HuH-7.5 (cell line): ENCODE measurements around the gene U2AF1.
"Not testable (repeated sequence)": the region's sequence is repeated elsewhere in the genome, so short reads cannot be mapped to it uniquely, and the experiment has no call there.

Experiments
- DNase-seq: peaks from one replicate; pipeline ENCODE4 v3.0.0; 2011; ENCODE audit warnings: low spot score

U2AF1 gene

GRCh38 chr21:43106965-43107793 lies at the start of gene U2AF1:
TSS of gene U2AF1 (minus strand) at chr21:43107570. CDS start at chr21:43107494, 76 bp downstream.
- DNase-seq = not testable (repeated sequence)

- DNase-seq = not testable (repeated sequence)
Observed at GRCh38 chr21:43153601-43154000, 46.2 kb upstream of the U2AF1 start.

GRCh38 chr21:43149344-43149743 lies 42.0 kb upstream of the U2AF1 start:
- DNase-seq = not testable (repeated sequence)

GRCh38 chr21:43147999-43148398 lies 40.6 kb upstream of the U2AF1 start:
- not testable (repeated sequence) for DNase-seq

- DNase-seq = not testable (repeated sequence)
Observed at GRCh38 chr21:43146637-43147036, 39.3 kb upstream of the U2AF1 start.

- not testable (repeated sequence) for DNase-seq
Observed at GRCh38 chr21:43141407-43141806, 34.0 kb upstream of the U2AF1 start.

GRCh38 chr21:43138944-43139343 lies 31.6 kb upstream of the U2AF1 start:
- DNase-seq = not testable (repeated sequence)

GRCh38 chr21:43134520-43134919 lies 27.1 kb upstream of the U2AF1 start:
- not testable (repeated sequence) for DNase-seq

- DNase-seq = not testable (repeated sequence)
Observed at GRCh38 chr21:43130094-43130493, 22.7 kb upstream of the U2AF1 start.

- not testable (repeated sequence) for DNase-seq
Observed at GRCh38 chr21:43115956-43116355, 8.6 kb upstream of the U2AF1 start.

GRCh38 chr21:43114483-43114882 lies 7.1 kb upstream of the U2AF1 start:
- not testable (repeated sequence) for DNase-seq

GRCh38 chr21:43109006-43109405 lies 1.6 kb upstream of the U2AF1 start:
- not testable (repeated sequence) for DNase-seq

GRCh38 chr21:43108177-43108576 lies 807 bp upstream of the U2AF1 start:
- not testable (repeated sequence) for DNase-seq

GRCh38 chr21:43107794-43108137 lies 396 bp upstream of the U2AF1 start:
- not testable (repeated sequence) for DNase-seq

GRCh38 chr21:43104642-43105041 lies 2.7 kb downstream of the U2AF1 start:
- not testable (repeated sequence) for DNase-seq

GRCh38 chr21:43102281-43102680 lies 5.1 kb downstream of the U2AF1 start:
- DNase-seq = not testable (repeated sequence)

- not testable (repeated sequence) for DNase-seq
Observed at GRCh38 chr21:43101676-43102075, 5.7 kb downstream of the U2AF1 start.

GRCh38 chr21:43101000-43101399 lies 6.4 kb downstream of the U2AF1 start:
- DNase-seq = not testable (repeated sequence)

- not testable (repeated sequence) for DNase-seq
Observed at GRCh38 chr21:43091979-43092614, 15.3 kb downstream of the U2AF1 start.

- DNase-seq = not testable (repeated sequence)
Observed at GRCh38 chr21:43090947-43091346, 16.4 kb downstream of the U2AF1 start.

- not testable (repeated sequence) for DNase-seq
Observed at GRCh38 chr21:43089463-43089862, 17.9 kb downstream of the U2AF1 start.

- not testable (repeated sequence) for DNase-seq
Observed at GRCh38 chr21:43082587-43083300, 24.6 kb downstream of the U2AF1 start.
